ENCODE results near the gene BCAS3. TPM values are rescaled to one million over a fixed set of nuclear protein-coding genes. Genes with fewer than 3 reads are reported as not detected.
A peak's percentile ranks its signal among the peaks of the same experiment; 100 is the strongest.

The BCAS3 gene
- total RNA-seq, 2 donors from 2014 or later: 12.0 to 15.6 TPM

DNA sequence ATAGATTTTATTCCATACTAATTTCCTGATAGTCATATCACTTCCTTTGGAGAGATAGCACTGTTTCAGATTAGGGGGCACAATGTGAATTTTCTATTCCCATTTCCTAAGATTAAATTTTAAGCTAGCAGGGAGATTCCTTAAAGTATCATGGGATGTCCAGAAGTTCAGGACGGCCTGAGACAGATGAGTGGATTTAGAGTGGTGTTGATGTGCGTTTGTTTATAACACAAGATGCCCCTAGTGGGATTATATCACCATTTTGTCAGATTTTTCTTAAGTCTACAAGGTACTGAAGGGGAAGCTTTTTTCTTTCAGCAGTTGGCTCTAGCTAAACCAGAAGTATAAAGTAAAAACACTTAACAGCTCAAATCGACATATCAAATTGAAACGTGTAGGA is 538.4 kb downstream of the BCAS3 start:
- no peak overlapping the region for H3K27ac ChIP-seq
- DNase-seq (ENCODE audit: low spot score): no peak
- H3K36me3 ChIP-seq: no peaks in the 10 kb centered on the region
- H3K4me1 ChIP-seq: peaks cover 0 to 15% of the 10 kb centered on the region in 2 donors
- no peak for TF ChIP-seq CTCF (IDR thresholded peaks at IDR 0.05)
- H3K9me3 ChIP-seq: no peaks in the 10 kb centered on the region
- no peak overlapping the region for H3K4me3 ChIP-seq
- no peaks in the 10 kb centered on the region for H3K27me3 ChIP-seq

DNA sequence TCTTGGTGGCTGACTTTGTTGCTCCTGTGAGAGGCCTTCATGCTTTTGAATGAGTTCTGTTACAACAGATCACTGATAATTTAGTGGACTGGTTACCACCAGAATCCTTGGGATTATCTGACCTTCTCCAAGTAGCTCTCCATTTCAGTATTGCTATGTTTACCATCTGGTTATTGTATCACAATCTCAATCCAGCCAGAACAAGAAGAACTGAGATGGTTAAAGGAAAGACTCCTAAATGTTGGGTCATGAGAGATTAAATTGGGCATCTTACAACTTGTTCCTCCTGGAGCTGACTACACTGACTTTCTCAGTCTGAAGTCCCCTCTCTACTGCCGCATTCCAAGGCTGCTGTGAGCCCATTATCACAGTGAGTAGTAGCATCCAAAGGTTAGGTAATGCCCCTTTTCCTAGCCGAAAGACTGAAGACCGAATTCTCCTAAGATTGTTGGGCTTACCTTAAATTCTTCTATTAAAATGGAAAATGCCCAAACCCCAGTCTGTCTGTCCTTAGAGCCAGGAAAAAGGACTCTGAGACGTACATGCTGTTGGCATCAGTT is 540.3 kb downstream of the BCAS3 start:
- TF ChIP-seq CTCF (IDR thresholded peaks at IDR 0.05): no peak
- Histone ChIP-seq H3K27ac (peak overlapping the region in 1 of 2 donors; percentile 41), H3K4me3 (no peak overlapping the region), H3K27me3 (no peaks in the 10 kb centered on the region), H3K4me1 (peaks cover 0 to 15% of the 10 kb centered on the region in 2 donors), H3K9me3 (no peaks in the 10 kb centered on the region), H3K36me3 (no peaks in the 10 kb centered on the region)
- DNase-seq (ENCODE audit: low spot score): no peak

- no peaks in the 10 kb centered on the region for H3K27me3 ChIP-seq
- H3K4me1 ChIP-seq: peaks cover 0 to 15% of the 10 kb centered on the region in 2 donors
- no peaks in the 10 kb centered on the region for H3K36me3 ChIP-seq
- H3K27ac ChIP-seq: peak overlapping the region in 1 of 2 donors; percentile 41
- no peak overlapping the region for H3K4me3 ChIP-seq
- TF ChIP-seq CTCF (IDR thresholded peaks at IDR 0.05): no peak
- no peaks in the 10 kb centered on the region for H3K9me3 ChIP-seq
- DNase-seq (ENCODE audit: low spot score): no peak
Measured at GRCh38 chr17:61218438-61218837, 540.8 kb downstream of the BCAS3 start.

- Histone ChIP-seq H3K36me3 (no peaks in the 10 kb centered on the region), H3K27me3 (no peaks in the 10 kb centered on the region), H3K4me1 (peaks cover 0 to 15% of the 10 kb centered on the region in 2 donors), H3K9me3 (no peaks in the 10 kb centered on the region), H3K27ac (peak overlapping the region in 1 of 2 donors; percentile 37), H3K4me3 (no peak overlapping the region)
- DNase-seq (ENCODE audit: low spot score): no peak
- TF ChIP-seq CTCF (IDR thresholded peaks at IDR 0.05): no peak
Measured at GRCh38 chr17:61219460-61219859, 541.8 kb downstream of the BCAS3 start.

DNA sequence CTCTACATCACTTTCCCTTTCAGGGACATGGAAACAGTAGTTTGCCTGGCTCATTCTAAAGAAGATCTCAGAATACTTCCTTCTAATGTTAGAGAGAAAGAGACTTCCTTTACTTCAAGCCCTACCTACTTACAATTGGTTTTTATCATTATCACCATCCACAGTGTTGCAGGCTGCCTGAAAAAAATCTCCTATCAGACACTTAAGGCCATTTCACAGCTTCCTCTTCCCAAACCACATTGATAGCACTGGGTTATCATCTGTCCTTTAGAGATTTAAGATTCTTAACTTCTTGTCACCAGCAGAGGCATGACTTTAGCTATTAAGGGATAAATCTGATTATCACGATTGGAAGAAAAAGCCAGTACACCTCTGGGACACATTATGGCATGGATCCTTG is 543.5 kb downstream of the BCAS3 start:
- no peak for TF ChIP-seq CTCF (IDR thresholded peaks at IDR 0.05)
- no peaks in the 10 kb centered on the region for H3K36me3 ChIP-seq
- no peaks in the 10 kb centered on the region for H3K27me3 ChIP-seq
- DNase-seq (ENCODE audit: low spot score): no peak
- H3K4me1 ChIP-seq: peaks cover 0 to 15% of the 10 kb centered on the region in 2 donors
- H3K4me3 ChIP-seq: no peak overlapping the region
- H3K27ac ChIP-seq: no peak overlapping the region
- no peaks in the 10 kb centered on the region for H3K9me3 ChIP-seq
